Stimulated activated CD8-positive, alpha-beta memory T cell treated with anti-CD3 and anti-CD28 coated beads, Interleukin-7, amount 100 ng/mL, for 4 hours (primary cell): ENCODE results near the gene KIF6.
"Not testable (repeated sequence)": the region's sequence is repeated elsewhere in the genome, so short reads cannot be mapped to it uniquely, and the experiment has no call there.

Experiments
- DNase-seq, 2 donors: peaks; one replicate each; pipeline ENCODE4 v3.0.0-alpha.2; 2020; ENCODE audit warnings: low read depth in 2 of 2

KIF6 gene

GRCh38 chr6:39289490-39289889 is 435.7 kb downstream of the KIF6 start:
- no peak for DNase-seq

GRCh38 chr6:39287601-39288000 is 437.6 kb downstream of the KIF6 start:
- DNase-seq, result no peak

- DNase-seq, result not testable (repeated sequence)
Measured at GRCh38 chr6:39286596-39286995, 438.6 kb downstream of the KIF6 start.

GRCh38 chr6:39282774-39283173 is 442.4 kb downstream of the KIF6 start:
- DNase-seq, result no peak

GRCh38 chr6:39281312-39281980 is 443.8 kb downstream of the KIF6 start:
- DNase-seq, result no peak

GRCh38 chr6:39280247-39280731 is 444.9 kb downstream of the KIF6 start:
- DNase-seq, result no peak
